SH-SY5Y (cell line): ENCODE results near the gene COL20A1.

Source experiments
- GATA2 ChIP-seq: IDR thresholded peaks from 2 replicates; pipeline ENCODE4 v1.6.1; 2011; ENCODE audit warnings: mild to moderate bottlenecking, low read depth, low read length
- GATA3 ChIP-seq: IDR thresholded peaks from 2 replicates; pipeline ENCODE4 v1.6.1; 2011; ENCODE audit warnings: low read depth, mild to moderate bottlenecking, low read length, moderate library complexity

Gene COL20A1

DNA sequence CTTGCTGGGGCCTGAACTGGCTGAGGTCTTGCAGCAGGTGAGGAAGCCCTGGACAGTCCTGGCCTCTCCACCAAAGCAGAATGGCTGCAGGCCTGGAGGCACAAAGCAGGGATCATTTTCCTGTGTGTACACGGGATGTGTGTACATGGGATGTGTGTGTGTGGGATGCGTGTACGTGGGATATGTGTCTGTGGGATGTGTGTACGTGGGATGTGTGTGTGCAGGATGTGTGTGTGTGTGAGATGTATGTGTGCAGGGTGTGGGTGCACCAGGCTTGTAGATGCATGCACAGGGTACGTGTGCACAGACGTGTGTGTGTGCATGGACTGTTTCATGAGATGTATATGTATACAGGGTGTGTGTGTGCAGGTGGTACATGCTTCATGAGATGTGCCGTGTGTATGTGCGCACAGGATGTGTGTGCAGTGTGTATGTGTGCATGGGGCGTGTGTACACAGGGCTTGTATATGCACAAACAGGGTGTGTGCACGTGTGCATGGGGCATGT is 76.1 kb downstream of the COL20A1 start:
- TF ChIP-seq GATA3 = no peak
- no peak for TF ChIP-seq GATA2

DNA sequence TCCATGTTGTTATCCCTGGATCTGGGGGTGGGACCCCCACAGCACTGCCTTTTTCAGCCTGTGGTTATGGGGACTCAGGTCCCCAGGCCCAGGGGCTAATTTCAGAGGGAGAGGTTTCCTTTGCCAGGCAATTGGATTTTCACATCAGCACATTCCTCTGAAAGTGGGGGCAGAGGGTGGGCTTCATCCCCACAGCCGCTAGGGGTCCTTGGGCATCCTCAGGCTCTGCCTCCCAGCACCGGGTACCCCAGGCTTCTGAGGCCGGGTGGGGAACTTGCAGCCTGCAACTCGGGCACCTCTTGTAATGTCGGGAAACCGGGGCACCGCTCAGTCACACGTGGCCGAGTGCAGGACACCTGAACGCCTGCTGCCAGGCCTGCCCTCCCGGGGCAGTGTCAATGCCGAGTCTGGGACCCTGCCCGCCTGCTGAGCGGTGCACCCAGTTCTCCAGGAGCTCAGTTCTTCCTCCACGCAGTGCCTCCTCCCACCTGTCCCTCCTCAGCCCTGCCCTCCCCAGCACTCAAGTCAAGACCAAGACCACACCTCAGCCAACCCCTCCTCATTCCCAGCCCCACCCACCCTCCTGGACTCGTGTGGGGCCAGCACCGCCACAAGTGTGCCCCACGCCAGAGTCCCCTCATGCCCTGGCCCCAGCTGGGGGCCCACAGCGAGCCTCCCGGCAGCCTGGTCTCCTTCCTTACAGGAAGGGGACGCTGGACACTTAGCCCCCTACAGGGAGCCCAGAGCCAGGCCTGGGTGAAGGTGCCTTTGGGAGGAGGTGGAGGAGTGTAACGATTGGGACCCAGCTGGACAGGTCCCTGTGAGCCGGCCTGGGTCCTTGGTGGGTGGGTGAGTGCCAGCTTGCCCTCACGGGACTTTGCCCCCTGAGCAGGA is 77.0 kb downstream of the COL20A1 start:
- TF ChIP-seq GATA3 (no peak), GATA2 (no peak)

DNA sequence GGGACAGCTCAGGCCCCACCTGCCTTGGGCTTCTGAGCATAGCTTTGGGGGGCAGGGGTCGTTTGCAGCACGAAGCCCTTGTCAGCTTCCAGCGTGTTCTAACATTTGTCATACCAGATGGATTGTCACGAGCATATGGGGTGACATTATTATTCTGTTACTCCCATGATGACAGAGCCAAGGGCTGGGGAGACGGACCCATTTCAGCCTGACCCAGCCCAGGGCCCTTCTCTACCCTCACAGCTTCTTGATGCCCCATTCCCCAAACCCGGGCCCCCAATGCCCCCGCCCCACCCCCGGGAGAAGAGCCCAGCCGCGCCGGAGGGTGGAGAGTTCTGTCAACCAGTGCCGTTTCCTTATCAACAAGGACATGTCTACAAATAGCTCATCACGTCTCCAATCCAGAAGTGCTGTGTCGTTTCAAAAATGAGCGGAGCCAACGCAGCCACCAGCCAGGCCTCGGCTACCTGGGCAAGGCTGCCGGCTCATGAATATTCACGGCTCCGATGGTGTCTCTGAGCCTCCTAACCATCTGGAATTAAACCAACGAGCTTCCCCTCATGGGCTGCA is 77.7 kb downstream of the COL20A1 start:
- TF ChIP-seq GATA3 (no peak), GATA2 (no peak)

GRCh38 chr20:63371291-63371865 is 78.4 kb downstream of the COL20A1 start:
- TF ChIP-seq GATA2 = no peak
- TF ChIP-seq GATA3 = no peak

GRCh38 chr20:63372971-63373885 is 80.2 kb downstream of the COL20A1 start:
- no peak for TF ChIP-seq GATA3
- no peak for TF ChIP-seq GATA2

GRCh38 chr20:63373996-63374395 is 81.0 kb downstream of the COL20A1 start:
- TF ChIP-seq GATA2 (no peak), GATA3 (no peak)

DNA sequence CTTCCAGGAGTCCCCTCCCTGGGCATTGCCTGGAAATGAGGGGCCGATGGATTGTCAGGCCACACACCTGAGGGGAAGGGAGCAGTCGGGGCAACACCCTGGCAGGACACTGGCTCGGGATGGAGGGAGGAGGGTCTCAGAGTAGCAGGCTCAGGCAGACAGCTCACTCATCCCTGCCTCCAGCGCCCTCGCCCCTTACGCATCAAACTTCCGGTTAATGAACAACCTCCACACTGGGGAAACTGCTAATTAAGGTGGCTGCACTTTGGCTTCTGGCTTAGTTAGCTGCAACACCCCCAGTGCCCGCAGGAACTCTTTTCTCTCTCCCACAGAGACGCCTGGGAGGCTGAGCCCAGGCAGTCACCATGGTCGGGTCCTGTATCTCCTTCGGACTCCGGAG is 81.5 kb downstream of the COL20A1 start:
- TF ChIP-seq GATA3 (no peak), GATA2 (no peak)

DNA sequence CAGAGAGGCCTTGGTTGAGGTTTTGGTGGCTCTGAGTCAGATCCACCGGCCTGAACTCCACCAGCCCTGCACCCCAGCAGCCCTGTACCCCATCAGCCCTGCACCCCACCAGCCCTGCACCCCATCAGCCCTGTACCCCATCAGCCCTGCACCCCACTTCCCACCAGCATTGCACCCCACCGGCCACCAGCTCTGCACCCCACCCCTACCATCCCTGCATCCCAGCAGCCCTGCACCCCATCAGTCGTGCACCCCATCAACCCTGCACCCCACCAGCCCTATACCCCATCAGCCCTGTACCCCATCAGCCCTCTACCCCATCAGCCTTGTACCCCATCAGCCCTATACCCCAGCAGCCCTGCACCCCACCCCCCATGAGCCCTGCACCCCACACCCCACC is 82.5 kb downstream of the COL20A1 start:
- TF ChIP-seq GATA3 (no peak), GATA2 (no peak)

DNA sequence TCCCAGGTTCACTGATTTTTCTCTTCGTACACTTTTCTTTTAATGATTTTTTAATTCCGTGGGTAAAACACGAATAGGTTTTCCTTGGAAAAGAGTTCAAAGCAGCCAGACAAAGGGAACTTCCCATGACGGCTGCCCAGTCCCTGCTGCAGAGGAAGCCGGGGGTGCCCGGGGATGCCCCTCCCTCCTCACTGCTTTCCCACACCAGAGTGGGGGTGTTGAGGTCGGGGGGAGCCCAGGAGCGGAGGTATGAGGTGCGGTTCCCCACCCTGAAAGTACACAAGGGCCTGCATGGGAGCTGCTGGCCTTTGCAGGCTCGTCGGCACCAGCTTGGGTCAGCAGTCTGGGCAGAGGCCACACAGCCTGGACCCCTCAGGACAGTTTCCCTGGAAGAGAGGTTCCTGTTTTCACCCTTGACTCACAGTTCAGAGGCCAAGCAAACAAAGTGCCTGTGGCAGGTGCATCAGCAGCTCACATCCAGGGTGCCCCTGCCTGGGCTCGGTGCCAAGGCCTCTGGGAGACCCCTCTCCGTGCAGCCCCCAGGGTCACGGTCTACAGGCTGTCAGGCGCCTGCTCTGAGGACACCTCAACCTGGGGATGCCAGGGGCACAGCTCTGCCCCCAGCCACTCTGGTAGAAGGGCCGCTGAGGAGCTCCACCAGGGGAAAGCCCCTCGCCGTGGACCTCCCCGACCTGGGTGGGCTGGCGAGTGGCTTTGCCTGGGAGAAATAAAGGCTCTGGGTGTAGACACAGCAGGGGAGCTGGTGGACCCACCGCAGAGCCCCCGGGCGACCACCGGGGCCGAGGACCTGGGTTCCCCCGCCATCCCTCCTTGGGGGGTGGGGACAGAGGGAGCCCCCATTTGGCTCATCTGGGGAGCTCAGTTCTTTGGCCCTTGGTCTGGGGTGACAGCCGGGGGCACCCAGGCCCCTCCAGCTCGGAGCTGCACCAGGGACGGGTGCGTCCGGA is 83.6 kb downstream of the COL20A1 start:
- TF ChIP-seq GATA3 (no peak), GATA2 (no peak)

DNA sequence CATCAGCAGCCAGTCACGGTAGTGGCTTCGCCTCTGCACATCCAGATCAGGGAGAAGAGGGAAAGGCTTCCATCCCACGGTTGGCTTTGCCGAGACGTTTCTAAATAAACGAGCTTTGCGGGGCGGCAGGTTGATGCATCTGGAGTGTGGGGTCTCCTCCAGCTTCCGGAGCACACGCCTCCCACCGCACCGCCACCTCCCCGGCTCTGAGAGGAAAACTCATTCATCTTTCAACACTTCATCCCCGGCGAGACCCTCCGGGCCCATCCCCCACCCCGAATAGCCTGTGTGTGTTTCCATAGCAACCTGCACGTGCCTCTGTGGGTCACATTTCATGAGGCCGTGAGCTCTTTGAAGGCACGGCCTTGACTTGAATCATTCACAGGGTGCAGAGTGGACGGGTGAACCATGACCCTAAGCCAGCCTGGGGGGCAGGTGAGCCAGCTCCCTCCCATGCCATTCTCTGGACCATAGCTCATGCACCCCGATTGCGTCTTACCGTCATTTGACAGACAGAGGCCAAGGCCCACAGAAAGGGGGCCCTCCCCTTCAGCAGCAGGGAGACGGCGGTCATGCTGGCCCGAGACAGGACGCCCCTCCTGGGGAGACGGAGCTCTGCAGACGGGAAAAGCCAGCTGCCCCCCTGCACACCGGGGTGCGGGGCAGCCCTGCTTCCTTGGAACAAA is 84.4 kb downstream of the COL20A1 start:
- no peak for TF ChIP-seq GATA3
- no peak for TF ChIP-seq GATA2

DNA sequence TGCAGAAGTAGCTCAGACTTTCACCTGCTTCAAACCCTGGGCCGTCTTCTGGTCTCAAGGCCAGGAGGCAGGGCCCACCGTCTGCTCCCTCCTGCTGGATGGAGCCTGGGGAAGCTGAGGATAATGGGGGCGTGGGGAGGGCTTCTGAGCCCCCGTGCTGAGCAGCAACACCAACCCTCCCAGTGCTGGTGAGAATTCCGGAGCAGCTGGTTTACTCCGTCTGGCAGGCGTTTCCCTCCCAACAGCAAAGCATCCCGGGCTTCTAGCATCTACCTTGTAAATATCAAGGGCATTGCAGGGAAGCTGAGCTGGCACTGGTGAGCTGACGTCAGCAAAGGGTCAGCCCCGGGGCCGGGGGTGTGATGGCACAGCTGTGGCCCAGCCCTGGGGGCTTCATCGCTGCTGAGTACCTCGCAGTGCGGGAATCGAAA is 85.0 kb downstream of the COL20A1 start:
- TF ChIP-seq GATA3 (no peak), GATA2 (no peak)

- TF ChIP-seq GATA2 (no peak), GATA3 (no peak)
Observed at GRCh38 chr20:63378626-63379025, 85.6 kb downstream of the COL20A1 start.

DNA sequence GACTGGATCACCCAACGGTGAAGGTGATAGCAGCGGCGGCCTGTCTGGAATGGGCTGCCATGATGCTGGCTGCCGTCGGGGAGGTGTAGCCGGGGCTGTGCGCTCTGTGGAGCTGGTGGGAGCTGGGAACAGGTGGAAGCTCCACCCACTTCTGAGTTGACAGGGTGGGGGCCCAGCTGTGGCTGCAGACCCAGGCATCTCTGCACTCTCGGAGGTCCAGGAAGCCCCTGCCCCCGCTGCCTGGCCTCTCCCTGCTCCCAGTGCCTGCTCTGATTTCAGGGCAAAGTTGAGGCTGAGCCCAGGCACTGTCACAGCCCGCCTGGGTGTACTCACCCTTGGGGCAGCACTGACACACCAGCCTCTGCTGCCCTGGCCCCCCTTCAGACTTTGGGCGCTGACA is 86.3 kb downstream of the COL20A1 start:
- TF ChIP-seq GATA3 (no peak), GATA2 (no peak)
